Kidney epithelial cell (primary cell): Measurements from ENCODE around the gene OGDH. TPM values are rescaled to one million over a fixed set of nuclear protein-coding genes. Genes with fewer than 3 reads are reported as not detected.

Source experiments
- DNase-seq: peaks from one replicate; pipeline ENCODE4 v3.0.0-alpha.2; 2010; ENCODE audit warnings: low read depth
- H3K27me3 ChIP-seq: 2 replicates; pipeline ENCODE4 v1.6.0; 2011; ENCODE audit warnings: low read length; ENCODE audit not compliant: control insufficient read depth, insufficient read depth
- H3K36me3 ChIP-seq: 2 replicates; pipeline ENCODE4 v1.5.1; 2011; ENCODE audit warnings: low read length; ENCODE audit not compliant: control insufficient read depth, insufficient read depth
- H3K4me3 ChIP-seq: 2 replicates; pipeline ENCODE4 v1.5.1; 2011; ENCODE audit warnings: low read depth, mild to moderate bottlenecking, control low read depth, low read length
- CTCF ChIP-seq: IDR thresholded peaks from 2 replicates; pipeline ENCODE4 v1.5.1; 2011; ENCODE audit warnings: mild to moderate bottlenecking, moderate library complexity, low read length, control low read depth, inconsistent platforms; ENCODE audit not compliant: insufficient read depth, poor library complexity, severe bottlenecking
- total RNA-seq: library from RNA; depleted of rRNA; stranded (reverse); fragments of >200 nt; gene quantifications from 2 replicates; pipeline ENCODE4 v1.2.3, GENCODE V29; 2015

OGDH gene
- total RNA-seq, 1 donor from 2014 or later: 65.2 TPM

GRCh38 chr7:44703921-44704320, 97.5 kb downstream of the OGDH start:
- H3K27me3 ChIP-seq: no peaks in the 10 kb centered on the region
- TF ChIP-seq CTCF: no peak
- peaks cover 6% of the 10 kb centered on the region for H3K36me3 ChIP-seq
- H3K4me3 ChIP-seq: no peak overlapping the region
- no peak for DNase-seq

DNA sequence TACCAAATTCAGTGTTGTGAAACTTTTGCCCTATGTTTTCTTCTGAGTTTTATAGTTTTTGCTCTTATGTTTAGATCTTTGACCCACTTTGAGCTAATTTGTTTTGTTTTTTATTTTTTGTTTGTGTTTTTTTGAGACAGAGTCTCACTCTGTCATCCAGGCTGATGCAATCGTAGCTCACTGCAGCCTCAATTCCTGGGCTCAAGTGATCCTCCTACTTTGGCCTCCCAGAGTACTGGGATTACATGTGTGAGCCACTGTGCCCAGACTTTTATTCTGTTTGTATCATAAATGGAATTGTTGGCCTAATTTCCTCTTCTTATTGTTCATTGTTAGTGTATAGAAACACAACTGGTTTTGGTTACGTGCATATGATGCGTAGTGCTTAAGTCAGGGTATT, 99.0 kb downstream of the OGDH start:
- Histone ChIP-seq H3K27me3 (no peaks in the 10 kb centered on the region), H3K36me3 (peaks cover 8% of the 10 kb centered on the region), H3K4me3 (no peak overlapping the region)
- TF ChIP-seq CTCF: no peak
- DNase-seq: no peak

- DNase-seq: no peak
- H3K36me3 ChIP-seq: peaks cover 7% of the 10 kb centered on the region
These were observed 100.5 kb downstream of the OGDH start for GRCh38 chr7:44706788-44707557.

GRCh38 chr7:44707558-44708230, 101.3 kb downstream of the OGDH start:
- Histone ChIP-seq H3K4me3 (no peak overlapping the region), H3K36me3 (peaks cover 4% of the 10 kb centered on the region), H3K27me3 (no peaks in the 10 kb centered on the region)
- no peak for DNase-seq
- TF ChIP-seq CTCF: no peak

More at GRCh38 chr7:44706788-44707557, 100.5 kb downstream of the OGDH start:
- no peak overlapping the region for H3K4me3 ChIP-seq
- TF ChIP-seq CTCF: no peak
- H3K27me3 ChIP-seq: no peaks in the 10 kb centered on the region

DNA sequence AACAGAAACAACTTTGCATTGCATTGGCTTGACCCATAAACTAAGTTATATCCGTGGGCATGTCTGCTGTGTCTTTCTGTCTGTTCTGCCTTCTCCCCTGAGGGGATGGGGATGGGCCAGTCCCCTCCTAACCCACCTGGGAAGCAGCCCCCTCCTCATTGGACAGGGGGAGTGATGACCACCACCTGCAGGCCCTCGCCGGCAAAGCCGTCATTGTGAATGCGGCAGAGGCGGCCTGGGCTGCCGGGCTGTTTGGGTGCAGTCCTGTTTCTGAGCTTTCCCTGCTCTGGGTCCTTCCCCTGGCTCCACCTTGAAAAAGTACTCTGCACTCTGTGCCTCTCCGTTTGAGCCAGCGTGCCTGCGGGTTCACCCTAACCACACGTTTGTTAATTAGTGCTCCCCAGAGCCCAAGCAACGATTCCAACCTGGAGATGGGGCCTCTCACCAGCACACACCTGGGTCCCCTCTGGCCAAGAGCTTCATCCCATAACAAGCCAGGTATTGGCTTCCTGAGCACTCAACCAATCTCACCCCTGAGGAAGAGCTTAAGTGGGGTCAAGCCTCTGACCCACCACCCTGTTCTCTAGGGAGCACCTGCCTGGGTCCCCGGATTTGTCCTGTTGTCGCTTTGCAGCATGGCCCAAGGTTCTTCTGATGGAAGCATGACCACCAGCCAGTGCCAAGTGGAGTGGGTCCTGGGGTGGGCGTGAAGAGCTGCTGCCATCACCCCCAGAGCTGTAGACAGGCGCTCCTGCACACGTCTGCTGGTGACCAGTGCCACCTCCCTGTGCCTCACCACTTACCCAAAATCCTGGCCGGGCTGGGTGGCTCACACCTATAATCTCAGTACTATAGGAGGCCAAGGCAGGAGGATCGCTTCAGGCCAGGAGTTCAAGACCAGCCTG, 102.8 kb downstream of the OGDH start:
- TF ChIP-seq CTCF: no peak
- H3K4me3 ChIP-seq: no peak overlapping the region
- peaks cover 4% of the 10 kb centered on the region for H3K36me3 ChIP-seq
- no peak for DNase-seq
- H3K27me3 ChIP-seq: no peaks in the 10 kb centered on the region
